ENCODE results near the gene ZNF41.

ZNF41 gene

DNA sequence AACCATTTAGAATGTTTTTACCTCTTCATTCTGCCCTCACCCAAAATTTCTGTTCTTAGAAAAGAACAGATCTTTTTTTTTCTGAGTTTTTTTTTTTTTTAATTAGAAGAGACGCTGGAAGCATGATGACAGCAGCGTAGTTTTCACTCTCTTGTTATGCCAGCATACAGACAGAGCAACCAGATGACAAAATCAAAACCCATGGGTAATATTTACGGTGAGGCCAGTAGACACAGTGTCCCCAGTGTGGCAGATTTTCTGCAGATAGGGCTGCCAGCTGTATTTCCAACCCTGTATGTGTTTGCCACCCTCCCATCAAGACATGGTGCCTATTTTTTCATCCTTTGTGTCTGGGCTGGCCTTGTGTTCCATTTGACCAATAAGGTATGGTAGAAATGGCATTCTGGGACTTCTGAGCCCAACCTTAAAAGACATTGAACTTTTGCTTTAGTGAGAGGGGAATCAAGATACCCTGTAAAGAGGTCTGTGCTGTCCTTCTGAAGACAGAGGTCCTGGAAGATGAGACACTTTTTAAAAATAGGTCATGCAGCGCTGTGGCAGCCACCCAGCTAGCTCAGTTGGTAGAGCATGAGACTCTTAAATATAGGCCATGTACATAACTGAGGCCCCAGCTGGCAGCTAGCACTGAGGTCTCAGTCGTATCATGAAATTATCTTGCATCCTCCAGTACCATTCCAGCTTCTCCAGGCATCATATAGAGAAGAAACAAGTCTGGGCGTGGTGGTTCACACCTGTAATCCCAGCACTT, 6.7 kb upstream of the ZNF41 start:
- DNase-seq, result no peak

DNA sequence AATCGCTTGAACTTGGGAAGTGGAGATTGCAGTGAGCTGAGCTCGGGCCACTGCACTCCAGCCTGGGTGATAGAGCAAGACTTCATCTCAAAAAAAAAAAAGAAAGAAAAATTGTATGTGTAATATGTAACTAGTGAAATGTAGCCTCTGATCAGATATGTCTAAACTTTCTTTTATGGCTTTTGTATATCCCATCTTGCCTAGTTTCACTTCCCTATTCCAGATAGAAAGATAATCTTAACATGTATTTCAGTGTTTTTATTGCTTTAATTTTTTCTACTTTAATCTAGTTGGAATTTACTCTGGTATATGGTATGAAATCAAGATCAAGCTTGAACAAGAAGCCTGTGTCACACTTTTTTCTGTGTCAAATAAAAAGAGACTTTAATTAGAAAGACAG, 1.9 kb upstream of the ZNF41 start:
- no peak for DNase-seq

DNA sequence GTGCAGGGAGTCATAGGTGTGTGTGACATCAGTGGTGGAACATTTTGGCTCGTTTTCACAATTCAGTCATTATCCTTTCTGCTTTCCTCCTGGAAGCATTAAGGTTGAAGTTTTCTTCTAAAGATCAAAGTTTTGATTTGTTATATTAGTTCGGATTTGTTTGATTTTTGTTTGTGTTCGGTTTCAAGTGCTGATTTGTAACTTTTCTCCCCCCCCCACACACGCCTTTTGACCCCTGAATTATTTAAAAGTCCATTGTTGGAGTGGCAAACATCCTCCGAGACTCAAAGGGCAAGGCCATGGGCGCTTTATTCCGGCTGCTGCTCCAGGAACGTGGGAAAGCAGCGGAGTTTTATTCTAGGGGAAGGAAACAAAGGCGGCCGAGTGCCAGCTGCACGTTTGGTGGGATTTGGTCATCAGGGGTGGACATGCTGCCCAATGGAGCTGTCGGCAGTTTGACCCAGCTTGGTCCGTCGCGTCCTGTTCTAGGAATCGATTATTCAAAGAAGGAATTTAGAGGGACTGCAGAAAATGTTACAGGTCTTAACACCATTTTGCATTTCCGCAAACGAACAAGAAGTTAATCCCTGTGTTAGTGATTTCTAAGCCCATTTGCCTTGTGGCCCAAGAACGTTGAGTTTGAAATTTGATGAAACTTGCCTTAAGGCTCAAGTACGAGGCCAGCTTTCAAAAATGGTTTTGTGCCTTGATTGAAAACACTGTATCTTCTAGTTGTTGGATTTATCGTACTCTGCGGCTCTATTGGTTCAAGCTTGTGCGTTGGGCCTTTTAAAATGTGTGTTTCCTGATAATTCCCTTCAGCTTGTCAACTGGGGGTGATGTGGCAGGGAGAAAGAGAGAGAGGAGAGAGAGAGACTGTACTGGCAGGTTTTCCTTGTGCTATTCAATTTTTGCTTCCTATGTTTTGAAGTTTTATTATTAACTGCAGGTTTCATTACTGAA, 565 bp upstream of the ZNF41 start:
- no peak for DNase-seq

DNA sequence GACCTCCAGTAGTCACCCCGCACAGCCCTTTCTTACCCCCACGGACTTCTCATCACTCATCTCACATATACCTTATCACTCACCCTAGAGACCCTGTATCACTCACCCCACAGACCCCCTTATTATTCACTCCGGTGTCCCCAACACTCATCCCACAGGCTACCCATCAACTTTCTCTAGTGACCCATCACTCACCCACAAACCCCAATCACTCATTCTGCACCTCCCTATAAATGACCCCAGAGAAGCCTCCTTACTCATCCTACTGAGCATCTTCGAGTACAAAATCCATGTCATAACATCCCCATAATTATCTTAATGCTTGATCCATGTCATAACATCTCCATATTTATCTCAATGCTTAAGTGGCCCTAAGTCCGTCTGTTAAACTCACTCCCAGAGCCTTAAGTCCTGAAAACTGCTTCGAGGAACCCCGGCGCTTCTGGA, 934 bp downstream of the ZNF41 start:
- no peak for DNase-seq

DNA sequence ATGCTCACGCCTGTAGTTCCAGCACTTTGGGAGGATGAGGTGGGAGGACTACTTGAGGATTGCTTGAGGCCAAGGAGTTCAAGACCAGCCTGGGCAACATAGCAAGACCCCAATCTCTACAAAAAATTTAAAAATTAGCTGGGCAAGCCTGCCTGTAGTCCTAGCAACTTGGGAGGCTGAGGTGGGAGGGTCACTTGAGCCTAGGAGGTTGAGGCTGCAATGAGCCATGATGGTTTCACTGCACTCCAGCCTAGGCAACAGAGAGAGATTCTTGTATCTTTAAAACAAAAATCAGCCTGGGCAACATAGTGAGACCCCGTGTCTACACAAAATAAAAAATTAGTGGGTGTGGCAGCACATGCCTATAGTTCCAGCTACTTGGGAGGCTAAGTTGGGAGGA, 1.9 kb downstream of the ZNF41 start:
- DNase-seq, result no peak

DNA sequence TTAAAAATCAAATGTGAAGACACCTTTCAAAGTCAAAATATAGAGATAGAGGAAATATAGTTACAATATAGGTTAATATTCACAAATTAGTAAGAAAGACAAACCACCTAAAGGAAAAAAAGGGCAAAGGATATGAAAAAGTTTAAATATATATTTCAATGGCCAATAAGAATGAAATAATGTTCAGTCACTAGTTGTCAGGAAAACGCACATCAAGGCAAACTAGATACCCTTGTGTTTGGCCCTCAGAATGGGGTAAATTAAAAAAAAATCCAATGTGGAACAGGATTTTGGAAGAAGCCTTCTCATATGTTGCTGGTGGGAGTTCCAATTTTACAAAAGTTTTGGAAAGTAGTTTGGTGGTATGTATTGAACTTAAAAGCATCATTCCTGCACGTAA, 2.4 kb downstream of the ZNF41 start:
- no peak for DNase-seq

DNA sequence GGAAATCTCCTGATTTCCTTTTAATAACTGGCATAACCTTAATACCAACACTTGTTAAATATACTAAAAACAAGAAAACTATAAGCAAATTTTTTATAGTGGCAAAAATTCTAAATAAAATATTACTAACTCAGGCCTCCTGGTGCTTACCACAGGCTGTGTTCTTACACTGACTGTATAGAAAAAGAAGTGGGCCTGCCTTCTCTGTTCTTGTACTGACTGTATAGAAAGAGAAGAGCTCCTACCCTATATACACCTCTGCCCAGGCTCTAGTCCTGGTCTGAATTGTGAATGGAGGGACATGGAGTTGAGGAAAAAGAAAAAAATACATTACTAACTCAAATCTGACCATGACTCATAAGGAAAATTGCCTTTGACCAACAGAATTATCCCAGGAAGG, 7.5 kb downstream of the ZNF41 start:
- no peak for DNase-seq

DNA sequence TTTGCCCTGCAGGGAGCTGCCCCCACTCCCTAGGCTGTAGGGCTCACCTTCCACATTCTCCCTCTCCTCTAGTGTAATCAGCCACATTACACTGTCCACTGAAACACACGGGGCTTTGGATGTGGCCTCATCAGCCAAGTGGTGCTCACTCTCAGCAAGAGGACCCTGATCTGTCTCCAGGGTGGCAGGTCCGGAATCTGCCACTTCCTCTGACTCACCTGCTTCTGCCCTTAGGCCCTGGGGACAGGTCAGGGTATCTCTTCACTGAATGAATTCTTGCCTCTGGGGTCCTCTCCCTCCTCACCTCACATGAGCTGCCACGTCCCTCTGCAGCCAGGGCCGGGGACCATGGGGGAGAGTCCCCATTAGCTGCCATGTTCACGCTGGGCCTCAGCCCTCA, 15.9 kb downstream of the ZNF41 start:
- no peak for DNase-seq

DNA sequence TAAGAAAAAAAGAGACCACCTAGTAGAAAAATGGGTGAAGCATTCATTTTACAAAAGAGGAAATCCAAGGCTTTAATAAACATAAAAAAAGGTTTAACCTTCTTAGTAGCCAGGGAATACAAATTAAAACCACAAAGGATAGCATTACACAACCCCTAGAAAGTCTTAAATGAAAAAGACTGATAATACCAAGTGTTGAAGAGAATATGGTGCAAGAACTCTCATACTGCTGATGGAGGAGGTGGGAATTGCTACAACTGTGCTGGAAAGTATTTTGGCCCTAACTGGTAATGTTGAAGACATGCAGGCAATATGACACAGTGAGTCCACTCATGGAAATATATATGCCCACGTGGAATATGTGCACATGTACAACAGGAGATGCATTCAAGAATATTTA, 22.5 kb downstream of the ZNF41 start:
- no peak for DNase-seq

DNA sequence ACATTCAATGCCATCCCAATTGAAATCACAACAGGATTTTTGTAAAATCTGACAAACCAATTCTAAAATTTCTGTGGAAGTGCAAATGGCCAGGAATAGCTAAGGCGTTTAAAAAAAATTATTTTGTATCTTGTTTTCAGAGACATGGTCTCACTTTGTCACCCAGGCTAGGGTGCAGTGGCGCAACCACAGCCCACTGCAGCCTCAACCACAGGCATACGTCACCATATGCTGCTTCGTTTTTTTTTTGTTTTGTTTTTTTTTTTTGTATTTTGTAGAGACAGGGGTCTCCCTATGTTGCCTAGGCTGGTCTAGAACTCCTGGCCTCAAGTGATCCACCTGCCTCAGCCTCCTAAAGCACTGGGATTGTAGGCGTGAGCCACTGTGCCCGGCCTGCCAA, 24.5 kb downstream of the ZNF41 start:
- no peak for DNase-seq

DNA sequence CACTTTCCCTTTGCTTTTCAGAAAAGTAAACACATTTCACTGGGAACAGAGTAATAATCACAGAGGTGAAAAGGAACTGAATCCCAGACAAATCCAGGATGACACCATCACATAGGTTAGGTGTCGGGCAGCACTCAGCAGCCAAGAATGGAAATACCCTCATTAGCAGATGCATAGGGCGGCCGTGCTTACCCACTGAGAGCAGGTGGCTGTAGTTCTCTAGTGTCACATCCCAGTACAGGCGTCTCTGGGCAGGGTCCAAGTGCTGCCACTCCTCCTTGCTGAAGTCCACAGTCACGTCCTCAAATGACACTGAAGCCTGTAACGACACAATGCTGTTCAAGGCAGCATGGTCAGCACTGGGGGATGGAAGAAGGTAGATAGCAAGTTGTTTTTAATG, 26.9 kb downstream of the ZNF41 start:
- DNase-seq, result no peak

DNA sequence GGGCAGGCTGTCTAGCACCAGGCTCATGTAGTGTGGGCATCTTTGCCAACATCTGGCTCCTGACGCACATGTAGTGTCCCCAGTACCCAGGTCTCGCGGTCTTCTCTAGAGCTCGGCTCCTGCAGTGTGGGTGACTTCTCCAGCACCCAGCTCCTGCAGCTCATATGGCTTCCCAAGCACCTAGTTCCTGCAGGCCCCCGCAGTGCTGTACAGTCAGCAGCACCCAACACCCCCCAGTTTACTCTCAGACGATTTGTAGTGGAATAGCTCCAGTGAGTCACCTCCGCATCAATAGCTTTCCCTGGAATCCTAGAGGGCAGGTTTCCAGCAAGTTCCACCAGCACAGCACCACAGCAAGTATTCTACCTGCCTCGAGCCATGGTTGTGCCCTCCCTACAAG, 30.9 kb downstream of the ZNF41 start:
- DNase-seq, result no peak

DNA sequence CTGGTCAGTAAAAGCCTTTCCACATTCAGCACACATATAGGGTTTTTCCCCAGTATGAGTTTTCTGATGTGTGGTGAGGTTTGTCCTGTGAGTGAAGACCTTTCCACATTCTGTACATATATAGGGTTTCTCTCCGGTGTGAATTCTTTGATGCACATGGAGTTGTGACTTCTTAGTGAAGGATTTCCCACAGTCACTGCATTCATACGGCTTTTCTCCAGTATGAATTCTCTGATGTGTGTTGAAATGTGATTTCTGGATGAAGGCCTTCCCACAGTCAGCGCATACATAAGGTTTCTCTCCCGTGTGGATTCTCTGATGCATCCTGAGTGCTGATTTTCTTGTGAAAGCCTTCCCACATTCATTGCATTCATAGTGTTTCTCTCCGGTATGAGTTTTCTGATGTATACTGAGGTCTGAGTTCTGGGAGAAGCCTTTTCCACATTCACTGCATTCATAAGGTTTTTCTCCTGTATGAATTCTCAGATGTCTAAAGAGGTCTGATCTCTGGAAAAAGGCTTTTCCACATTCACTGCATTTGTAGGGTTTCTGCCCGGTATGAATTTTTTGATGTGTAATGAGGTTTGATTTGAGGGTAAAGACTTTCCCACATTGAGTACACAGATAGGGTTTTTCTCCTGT, 34.7 kb downstream of the ZNF41 start:
- no peak for DNase-seq

DNA sequence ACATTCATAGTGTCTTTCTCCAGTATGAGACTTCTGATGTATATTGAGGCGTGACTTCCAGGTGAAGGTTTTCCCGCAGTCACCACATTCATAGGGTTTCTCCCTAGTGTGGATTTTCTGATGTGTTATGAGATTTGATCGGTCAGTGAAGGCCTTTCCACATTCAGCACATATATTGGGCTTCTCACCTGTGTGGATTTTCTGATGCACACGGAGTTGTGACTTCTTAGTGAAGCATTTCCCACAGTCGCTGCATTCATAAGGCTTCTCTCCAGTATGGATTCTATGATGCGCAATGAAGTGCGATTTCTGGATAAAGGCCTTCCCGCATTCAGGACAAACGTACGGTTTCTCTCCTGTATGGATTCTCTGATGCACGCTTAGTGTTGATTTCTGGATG, 35.4 kb downstream of the ZNF41 start:
- DNase-seq, result no peak

DNA sequence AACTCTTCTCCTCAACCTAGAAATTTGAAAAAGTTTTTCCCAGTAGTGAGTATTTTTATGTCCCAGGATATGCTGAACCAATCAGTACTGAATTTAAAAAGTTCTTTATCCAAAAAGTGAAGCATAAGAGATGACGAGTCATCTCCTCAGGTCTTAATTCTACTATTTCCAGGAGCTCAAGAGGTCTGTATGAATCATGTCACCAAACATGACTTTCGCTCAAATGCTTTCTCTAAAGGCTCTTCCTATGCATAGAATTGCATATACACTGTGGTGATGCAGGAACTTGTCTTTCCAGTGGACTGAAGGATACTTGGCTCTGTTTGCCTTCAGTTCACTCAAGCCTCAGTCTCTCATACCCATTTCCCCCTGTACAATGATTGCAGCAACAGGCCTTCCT, 36.1 kb downstream of the ZNF41 start:
- DNase-seq, result no peak

DNA sequence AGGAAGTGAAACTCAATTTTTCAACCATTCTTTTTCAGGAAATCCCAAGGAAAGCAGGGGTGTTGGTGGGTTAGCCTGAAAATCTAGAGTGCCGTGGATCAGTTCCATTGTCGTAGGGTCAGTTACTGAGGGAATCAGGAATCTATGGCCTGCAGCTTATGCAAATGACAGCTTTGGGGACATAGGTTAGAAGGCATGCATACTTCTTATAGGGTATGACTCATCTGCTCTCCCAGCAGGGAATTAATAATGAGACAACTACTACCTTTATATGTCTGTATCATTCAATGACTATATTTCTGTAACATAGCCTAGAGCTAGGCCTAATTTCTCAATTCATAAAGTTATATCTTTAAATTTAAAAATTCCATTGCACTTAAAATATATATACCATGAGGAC, 36.6 kb downstream of the ZNF41 start:
- DNase-seq, result no peak

DNA sequence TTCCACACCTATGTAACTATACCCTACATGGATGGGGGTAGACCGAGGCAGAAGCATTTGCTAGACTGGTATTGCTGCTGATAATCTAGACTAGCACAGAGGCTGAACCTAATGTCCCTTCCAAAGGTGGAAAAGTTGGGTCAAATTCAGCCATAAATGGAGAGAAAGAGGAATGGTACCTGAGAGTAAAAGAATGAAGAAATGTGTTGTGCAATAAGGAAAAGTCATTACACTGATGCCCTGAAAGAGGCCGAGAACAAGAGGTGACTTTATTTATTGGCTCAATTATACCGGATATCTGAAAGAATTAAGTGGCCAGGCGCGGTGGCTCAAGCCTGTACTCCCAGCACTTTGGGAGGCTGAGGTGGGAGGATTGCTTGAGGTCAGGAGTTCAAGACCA, 52.1 kb downstream of the ZNF41 start:
- no peak for DNase-seq

DNA sequence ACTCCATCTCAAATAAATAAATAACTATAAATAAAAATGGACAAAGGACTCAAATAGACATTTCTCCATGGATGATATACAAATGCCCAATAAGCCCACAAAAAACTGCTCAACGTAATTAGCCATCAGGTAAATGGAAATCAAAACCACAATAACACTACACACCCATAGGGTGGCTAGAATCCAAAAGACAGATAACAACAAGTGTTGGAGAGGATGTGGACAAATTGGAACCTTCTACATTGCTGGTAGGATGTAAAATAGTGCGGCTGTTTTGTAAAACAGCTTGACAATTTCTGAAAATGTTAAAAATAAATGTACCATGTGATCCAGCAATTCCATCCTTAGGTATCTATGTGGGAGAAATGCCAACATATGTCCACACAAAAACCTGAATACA, 60.6 kb downstream of the ZNF41 start:
- no peak for DNase-seq

DNA sequence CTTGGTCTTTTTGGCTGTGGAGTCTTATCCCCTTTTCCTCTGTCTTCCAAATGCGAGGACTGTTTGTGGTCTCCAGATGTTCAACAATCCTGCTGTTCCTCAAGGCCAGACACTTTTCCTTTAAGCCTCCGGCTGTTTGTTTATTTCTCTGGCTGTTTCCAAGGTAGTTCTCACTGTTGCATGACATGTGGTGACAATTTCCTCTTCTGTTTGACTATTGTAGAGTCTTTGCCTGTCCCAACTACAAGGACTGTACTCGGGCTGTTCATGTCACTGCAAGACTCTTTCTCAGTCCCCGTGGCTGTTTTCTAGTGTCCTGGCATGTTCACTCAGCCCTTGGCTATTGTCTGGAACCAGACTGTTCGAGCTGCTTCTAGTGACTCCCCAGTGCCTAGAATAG, 62.1 kb downstream of the ZNF41 start:
- DNase-seq, result no peak

DNA sequence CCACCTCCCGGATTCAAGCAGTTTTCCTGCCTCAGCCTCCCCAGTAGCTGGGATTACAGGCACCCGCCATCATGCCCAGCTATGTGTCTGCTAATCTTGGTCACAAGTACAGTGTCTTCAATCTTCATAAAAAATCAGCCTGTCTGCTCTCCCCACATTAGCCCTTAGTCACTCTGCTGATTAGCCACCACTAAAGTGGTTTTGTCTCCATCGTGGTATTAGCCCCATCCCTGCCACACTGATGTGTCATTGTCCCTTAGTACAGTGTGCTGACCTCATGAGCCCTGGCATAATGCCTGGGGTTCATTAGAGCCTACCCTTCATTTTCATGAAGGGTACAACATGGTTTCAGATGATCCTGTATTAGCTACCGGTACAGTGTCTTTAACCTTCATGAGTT, 62.8 kb downstream of the ZNF41 start:
- DNase-seq, result no peak

DNA sequence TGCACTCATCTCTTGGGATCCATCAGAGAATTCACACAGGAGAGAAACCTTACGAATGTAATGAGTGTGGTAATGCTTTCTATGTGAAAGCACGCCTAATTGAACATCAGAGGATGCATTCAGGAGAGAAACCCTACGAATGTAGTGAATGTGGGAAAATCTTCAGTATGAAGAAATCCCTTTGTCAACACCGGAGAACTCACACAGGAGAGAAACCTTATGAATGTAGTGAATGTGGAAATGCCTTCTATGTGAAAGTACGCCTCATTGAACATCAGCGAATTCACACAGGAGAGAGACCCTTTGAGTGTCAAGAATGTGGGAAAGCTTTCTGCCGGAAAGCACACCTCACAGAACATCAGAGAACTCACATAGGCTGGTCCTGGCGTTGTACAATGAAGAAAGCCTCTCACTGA, 69.8 kb downstream of the ZNF41 start:
- DNase-seq, result no peak

Measured in DMS79 (cell line).